HG03432 (cell line): ENCODE data around the gene TIMM17B.

Experiments
- ATAC-seq: cut with Tn5 transposase; IDR thresholded peaks from one replicate; pipeline ENCODE4 v1.9.1; 2021; ENCODE audit warnings: mild to moderate bottlenecking, moderate library complexity; ENCODE audit not compliant: unreplicated experiment

Gene TIMM17B

DNA sequence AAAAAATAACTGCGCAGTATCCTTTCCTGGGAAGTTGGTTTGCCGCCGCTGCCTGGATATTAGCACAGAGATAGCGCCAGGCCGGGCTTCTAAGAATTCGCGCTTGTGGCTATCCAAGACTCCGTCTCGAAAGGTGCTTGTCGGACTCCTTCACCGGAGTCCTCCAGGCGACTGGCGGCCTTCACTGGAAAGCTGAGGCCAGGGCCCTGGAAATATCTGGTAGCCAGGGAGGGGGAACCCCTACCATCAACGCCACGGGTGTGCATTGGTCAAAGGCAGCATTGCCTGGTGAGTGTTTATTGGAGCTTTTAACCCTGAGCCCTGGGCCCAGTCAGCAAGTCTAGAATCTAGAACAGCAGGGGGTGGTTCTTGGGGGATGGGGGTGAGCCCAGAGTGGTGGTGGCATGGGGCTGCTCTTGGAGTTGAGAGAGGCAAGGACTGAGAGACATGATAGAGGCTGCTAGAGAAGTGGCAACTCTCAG is 21.8 kb upstream of the TIMM17B start:
- peak; percentile 22 for ATAC-seq

GRCh38 chrX:48918643-48919340 is 21.2 kb upstream of the TIMM17B start, which contains the start of gene PIM2:
Gene PIM2 (minus strand): TSS chrX:48919024. CDS start chrX:48918834, 190 bp downstream.
- peak; percentile 78 for ATAC-seq

DNA sequence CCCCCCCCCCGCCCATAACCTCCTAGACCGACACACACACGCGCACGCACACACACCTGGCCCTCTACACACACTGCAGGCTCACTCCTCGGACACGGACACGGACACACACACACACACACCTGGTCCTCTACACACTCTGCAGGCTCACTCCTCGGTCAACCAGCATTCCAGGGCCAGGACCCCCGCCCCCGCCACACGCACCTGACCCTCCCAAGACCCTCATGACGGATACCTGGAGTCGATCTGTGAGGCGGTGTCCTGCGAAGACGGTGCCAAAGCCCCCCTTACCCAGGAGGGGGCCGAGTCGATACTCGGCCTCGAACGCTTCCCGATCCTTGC is 20.7 kb upstream of the TIMM17B start:
- ATAC-seq: no peak

DNA sequence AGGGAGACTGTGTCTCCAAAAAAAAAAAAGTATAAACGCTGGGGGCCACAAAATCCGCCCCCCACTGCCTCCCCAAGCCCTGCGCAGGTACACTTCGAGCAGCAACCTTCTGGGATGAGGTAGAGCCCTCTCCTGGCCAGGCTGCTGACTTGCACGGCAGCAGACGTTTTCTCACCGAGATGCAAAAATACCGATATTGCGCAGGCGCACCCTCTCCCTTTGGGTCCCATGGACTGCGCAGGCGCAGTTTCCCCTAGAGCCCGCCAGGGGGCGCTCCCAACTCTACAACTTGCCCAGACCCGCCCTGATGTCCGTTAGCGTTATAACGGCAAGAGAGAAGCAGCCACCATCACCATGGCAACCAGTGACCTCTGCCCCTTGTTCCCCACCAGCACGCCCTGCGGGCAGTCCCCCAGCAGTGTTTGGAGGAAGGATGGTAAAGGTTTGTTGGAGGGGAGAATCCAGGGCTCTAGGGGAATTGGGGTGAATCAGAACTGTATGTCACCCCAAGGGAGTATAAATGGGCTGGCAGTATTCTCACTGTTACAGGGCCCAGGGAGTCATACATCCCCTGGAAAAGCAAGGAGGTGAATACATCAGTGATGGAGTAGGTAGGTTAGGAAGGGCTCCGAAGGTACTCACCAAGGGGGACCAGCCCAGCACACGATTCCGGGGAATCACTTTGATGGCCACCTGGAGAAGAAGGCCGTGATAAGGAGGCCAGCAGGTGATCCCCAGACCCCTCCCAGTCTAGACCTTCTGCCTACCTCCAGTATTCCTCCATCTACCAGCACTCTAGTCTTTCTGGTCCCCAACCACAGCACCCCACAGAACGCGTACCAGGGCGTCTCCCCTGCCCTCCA is 19.8 kb upstream of the TIMM17B start:
- ATAC-seq: peak; percentile 57

DNA sequence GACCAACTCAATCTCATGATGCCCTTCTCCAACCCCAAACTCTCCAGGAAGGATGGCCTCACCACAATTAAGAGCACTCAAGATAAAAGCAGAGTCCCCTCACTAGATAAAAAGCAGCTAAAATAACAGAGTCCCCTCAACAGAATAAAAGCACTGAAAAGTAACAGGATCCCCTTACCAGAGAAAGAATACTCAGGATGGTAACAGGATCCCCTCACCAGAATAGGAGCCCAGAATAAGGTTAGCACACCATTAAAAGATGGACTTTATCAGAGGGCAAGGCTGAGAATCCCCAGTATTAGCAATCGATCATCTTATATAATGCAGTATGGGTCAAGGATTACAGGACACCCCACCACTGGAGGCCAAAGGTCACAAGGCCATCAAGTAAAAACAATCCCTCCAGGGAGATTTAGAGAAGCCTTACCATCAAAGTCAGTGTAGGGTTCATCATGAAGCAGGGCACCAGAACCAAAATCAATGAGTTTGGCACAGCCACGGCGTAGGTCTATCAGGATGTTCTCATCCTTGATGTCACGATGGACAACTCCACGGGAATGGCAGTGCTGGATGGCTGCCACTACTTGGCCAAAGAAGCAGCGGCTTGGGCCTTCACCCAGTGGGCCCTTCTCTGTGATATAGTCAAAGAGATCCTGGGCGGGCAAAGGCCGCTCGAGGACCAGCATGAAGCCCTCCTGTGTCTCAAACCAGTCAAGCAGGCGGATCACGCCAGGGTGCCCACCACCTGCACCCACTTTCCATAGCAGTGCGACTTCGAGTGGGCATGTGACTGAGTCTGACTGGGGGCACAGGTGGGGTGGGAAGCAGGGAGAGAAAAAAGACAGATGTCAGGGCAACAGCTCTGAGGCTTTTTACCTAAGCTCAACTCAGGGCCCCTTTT is 17.3 kb upstream of the TIMM17B start:
- ATAC-seq: no peak

GRCh38 chrX:48913605-48914366 is 16.2 kb upstream of the TIMM17B start:
- ATAC-seq: no peak

GRCh38 chrX:48911412-48912182 is 14.0 kb upstream of the TIMM17B start, which contains the start of gene SLC35A2:
Gene SLC35A2 (minus strand): TSS chrX:48911646. CDS start chrX:48911636, 10 bp downstream.
- ATAC-seq: peak; percentile 86

DNA sequence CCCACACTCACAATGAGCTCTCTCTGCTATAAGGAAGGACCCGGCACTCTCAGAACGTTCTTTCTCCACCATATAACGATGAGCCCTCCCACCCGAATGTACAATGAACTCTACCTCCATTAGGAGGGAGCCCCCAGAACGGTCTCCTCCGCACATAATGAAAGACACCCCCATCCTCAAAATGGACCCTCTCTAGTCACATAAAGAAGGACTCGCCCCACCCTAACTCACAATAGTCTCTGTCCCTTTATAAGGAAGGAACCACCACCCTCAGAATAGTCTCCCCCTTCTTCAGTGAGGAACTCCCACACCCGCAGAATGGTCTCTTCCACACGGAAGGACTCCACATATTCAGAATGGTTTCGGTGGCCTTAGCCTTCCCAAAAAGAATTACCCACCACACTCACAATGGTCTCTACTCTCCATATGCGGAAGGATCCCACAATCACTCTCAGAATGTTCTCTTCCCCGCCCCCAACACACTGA is 13.4 kb upstream of the TIMM17B start:
- ATAC-seq: no peak

GRCh38 chrX:48909703-48910294 is 12.2 kb upstream of the TIMM17B start:
- ATAC-seq: no peak

- ATAC-seq: no peak
Measured at GRCh38 chrX:48908600-48908999, 11.0 kb upstream of the TIMM17B start.

GRCh38 chrX:48905090-48905790 is 7.7 kb upstream of the TIMM17B start:
- no peak for ATAC-seq

DNA sequence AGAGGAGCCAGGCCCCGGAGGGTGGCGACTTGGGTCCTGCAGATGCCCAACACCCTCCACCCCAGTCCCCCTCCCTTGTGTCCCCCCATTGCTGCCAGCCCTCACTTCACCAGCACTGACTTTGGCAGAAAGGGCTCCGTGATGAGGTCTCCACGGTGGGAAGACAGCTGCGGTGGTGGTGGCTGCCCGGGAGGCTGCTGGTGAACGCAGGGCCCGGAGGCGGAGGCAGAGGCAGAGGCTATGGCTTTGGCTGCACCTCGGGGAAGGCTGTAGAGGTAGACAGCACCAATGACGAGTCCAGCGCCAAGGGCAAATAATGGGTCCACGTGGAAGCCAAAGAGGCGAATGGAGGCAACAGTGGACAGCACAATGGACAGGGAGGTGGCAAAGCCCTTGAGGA is 7.1 kb upstream of the TIMM17B start:
- ATAC-seq: no peak

DNA sequence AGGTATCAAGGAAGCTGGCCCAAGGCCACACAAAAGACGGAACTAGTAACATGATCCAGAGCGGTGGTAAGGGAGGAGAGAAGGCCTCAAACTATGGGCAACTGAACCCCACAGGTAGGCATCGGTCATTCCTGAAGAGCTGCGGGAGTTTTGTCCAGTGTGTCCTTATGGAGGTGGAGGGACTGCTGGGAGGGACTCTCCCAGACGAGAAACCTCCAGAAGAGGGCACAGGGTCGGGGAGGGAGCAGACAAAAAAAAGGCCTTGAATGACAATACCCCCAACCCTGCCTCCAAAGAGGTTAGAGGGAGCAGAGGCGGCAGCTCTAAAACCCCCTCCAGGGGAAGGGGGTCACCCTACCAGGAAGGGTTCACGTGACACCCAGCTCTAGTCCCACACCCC is 6.6 kb upstream of the TIMM17B start:
- no peak for ATAC-seq

- no peak for ATAC-seq
Measured at GRCh38 chrX:48903290-48903689, 5.7 kb upstream of the TIMM17B start.

GRCh38 chrX:48902776-48903175 is 5.2 kb upstream of the TIMM17B start:
- no peak for ATAC-seq

DNA sequence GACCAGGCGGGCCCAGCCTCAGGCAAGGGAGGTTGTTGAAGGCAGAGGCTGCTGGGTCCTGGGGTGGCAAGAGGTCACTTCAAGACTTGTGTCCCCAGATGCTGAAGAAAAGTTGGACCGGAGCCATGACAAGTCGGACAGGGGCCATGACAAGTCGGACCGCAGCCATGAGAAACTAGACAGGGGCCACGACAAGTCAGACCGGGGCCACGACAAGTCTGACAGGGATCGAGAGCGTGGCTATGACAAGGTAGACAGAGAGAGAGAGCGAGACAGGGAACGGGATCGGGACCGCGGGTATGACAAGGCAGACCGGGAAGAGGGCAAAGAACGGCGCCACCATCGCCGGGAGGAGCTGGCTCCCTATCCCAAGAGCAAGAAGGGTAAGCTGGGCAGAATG is 4.6 kb upstream of the TIMM17B start:
- ATAC-seq: no peak

GRCh38 chrX:48901069-48901468 is 3.5 kb upstream of the TIMM17B start:
- no peak for ATAC-seq

- ATAC-seq: no peak
Measured at GRCh38 chrX:48899078-48899410, 1.5 kb upstream of the TIMM17B start.
